Measurements from ENCODE around the gene FAM151B.
A peak's percentile ranks its signal among the peaks of the same experiment; 100 is the strongest.
"Not testable (repeated sequence)": the region's sequence is repeated elsewhere in the genome, so short reads cannot be mapped to it uniquely, and the experiment has no call there.

Gene FAM151B

DNA sequence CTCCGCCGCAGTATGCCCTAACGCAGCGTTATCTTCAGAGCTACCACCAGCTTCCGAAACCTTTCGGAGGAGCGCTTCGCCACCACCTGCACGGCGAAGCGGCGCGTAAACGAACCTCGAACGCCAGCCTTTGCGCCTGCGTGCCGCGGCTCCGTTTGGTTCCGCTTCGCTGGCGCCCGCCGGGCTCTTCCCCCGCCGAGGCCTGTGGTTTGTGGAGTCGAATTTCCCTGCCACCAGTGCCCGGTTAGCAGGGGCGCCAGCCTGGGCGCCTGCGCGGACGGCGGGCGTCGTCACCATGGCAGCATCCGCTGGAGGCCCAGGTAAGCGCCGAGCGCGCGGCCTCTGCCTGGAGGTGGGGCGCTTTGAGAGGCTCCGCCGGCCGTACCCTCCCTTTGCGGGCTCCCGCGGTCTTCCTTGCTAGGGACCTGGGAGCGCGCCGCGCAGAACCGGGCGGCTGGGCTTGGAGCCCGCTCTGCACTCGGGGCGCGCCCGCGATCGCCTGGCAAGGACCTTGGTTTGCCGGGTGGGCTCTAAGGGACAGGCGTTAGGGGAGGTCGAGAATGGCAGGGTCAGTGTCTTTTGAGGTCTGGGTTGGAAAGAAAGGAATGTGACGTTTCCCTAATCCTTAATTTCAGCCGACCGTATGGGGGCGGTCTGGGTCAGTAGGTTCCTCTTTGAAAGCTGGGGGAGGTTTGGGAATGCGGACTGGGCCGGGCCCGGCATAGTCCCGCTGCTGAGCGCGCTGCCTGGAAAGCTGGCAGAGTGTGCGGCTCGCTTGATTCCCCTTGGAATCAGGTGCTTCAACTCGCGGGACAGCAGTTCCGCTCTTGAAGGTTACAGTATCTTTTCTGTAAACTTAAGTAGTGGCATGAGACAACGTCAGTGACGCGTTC lies at the start of gene FAM151B:
Gene FAM151B, plus strand, starts transcription at position 272 of the 893 bp plus-strand sequence. Its CDS starts 24 bp downstream, at position 296.
- Mint-ChIP-seq H3K36me3 (ENCODE audit: low read depth) (peaks cover 3% of the 10 kb centered on the region), H3K4me3 (peak within 1 kb of the TSS; percentile 78), H3K4me1 (peaks cover 15% of the 10 kb centered on the region), H3K27me3 (peaks cover 32% of the 10 kb centered on the region), H3K9me3 (peaks cover 13% of the 10 kb centered on the region), H3K27ac (no peak within 1 kb of the TSS)
- ATAC-seq (peak; percentile 96), DNase-seq (peak; percentile 75)

GRCh38 chr5:80438739-80439138 lies 49.2 kb upstream of the FAM151B start:
- no peaks in the 10 kb centered on the region for H3K27me3 Mint-ChIP-seq
- H3K27ac Mint-ChIP-seq, result no peak overlapping the region
- DNase-seq (no peak), ATAC-seq (no peak)
- H3K9me3 Mint-ChIP-seq, result no peaks in the 10 kb centered on the region
- no peak overlapping the region for H3K4me3 Mint-ChIP-seq
- no peaks in the 10 kb centered on the region for H3K4me1 Mint-ChIP-seq
- H3K36me3 Mint-ChIP-seq (ENCODE audit: low read depth), result peaks cover 31% of the 10 kb centered on the region

GRCh38 chr5:80439213-80439612 lies 48.7 kb upstream of the FAM151B start:
- H3K4me1 Mint-ChIP-seq, result no peaks in the 10 kb centered on the region
- H3K9me3 Mint-ChIP-seq, result no peaks in the 10 kb centered on the region
- peaks cover 31% of the 10 kb centered on the region for H3K36me3 Mint-ChIP-seq (ENCODE audit: low read depth)
- ATAC-seq (no peak), DNase-seq (no peak)
- no peak overlapping the region for H3K4me3 Mint-ChIP-seq
- H3K27me3 Mint-ChIP-seq, result no peaks in the 10 kb centered on the region
- H3K27ac Mint-ChIP-seq, result no peak overlapping the region

GRCh38 chr5:80442742-80443141 lies 45.2 kb upstream of the FAM151B start:
- peaks cover 14% of the 10 kb centered on the region for H3K36me3 Mint-ChIP-seq (ENCODE audit: low read depth)
- H3K27me3 Mint-ChIP-seq, result no peaks in the 10 kb centered on the region
- no peak for ATAC-seq
- no peak for DNase-seq
- H3K9me3 Mint-ChIP-seq, result no peaks in the 10 kb centered on the region
- H3K4me1 Mint-ChIP-seq, result no peaks in the 10 kb centered on the region
- H3K27ac Mint-ChIP-seq, result no peak overlapping the region
- no peak overlapping the region for H3K4me3 Mint-ChIP-seq

- Mint-ChIP-seq H3K27ac (no peak overlapping the region), H3K4me3 (no peak overlapping the region)
These were observed 34.5 kb upstream of the FAM151B start for GRCh38 chr5:80453366-80453765.

DNA sequence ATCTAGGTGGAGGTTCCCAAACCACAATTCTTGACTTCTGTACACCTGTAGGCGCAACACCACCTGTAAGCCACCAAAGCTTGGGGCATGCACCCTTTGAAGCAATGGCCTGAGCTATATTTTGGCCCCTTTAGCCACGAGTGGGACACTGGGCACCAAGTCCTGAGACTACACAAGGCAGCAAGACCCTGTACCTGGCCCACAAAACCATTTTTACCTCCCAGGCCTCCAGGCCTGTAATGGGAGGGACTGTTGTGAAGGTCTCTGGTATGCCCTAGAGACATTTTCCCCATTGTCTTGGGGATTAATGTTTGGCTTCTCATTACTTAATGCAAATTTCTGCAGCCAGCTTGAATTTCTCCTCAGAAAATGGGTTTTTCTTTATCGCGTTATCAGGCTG lies 24.6 kb upstream of the FAM151B start:
- Mint-ChIP-seq H3K27me3 (no peaks in the 10 kb centered on the region), H3K36me3 (ENCODE audit: low read depth) (peaks cover 75% of the 10 kb centered on the region), H3K4me3 (no peak overlapping the region), H3K27ac (no peak overlapping the region), H3K4me1 (no peaks in the 10 kb centered on the region), H3K9me3 (peaks cover 23% of the 10 kb centered on the region)
- ATAC-seq (no peak), DNase-seq (no peak)

More at GRCh38 chr5:80453366-80453765, 34.5 kb upstream of the FAM151B start:
- H3K4me1 Mint-ChIP-seq, result no peaks in the 10 kb centered on the region
- ATAC-seq (no peak), DNase-seq (no peak)
- H3K9me3 Mint-ChIP-seq, result no peaks in the 10 kb centered on the region
- no peaks in the 10 kb centered on the region for H3K27me3 Mint-ChIP-seq
- peaks cover 30% of the 10 kb centered on the region for H3K36me3 Mint-ChIP-seq (ENCODE audit: low read depth)

DNA sequence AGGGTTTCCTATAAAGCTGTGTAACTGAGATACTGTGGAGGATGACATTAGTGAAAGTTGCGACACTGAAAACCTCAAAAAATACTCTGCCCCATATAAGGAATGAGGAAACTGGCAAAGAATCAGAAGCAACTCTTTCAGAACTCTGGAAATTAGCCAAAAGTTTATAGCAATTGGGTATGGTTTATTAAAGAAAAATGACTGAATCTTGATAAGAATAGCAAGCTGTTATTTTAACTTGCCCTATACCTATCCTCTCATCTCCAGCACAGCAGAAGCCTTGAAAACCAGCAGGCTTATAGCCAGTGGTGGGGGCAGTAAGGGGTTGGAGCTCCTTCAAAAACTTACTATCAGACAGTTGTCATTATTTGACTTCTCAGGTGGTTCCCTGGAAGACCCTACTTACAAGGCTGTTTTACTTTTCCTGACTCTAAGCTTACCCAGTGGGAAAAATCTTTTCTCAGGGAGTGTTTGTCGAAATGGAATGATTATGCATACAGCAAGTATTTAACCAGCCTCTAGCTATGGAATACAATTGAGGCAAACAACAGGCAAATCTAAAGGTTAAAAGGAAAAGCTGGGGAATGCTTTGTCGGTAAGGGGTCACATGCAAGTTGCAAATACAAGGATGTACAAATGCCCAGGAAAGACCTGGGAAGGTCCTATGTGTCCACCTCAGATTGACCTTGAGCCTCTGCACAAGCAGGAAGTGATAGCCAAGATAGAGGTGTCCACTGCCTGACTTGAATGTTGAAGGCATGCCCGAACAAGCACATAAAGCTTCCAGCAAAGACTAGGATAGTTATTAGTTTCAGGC lies 21.0 kb upstream of the FAM151B start:
- no peaks in the 10 kb centered on the region for H3K27me3 Mint-ChIP-seq
- no peaks in the 10 kb centered on the region for H3K4me1 Mint-ChIP-seq
- ATAC-seq (no peak), DNase-seq (no peak)
- peaks cover 83% of the 10 kb centered on the region for H3K36me3 Mint-ChIP-seq (ENCODE audit: low read depth)
- H3K27ac Mint-ChIP-seq, result no peak overlapping the region
- H3K9me3 Mint-ChIP-seq, result peaks cover 40% of the 10 kb centered on the region
- no peak overlapping the region for H3K4me3 Mint-ChIP-seq

DNA sequence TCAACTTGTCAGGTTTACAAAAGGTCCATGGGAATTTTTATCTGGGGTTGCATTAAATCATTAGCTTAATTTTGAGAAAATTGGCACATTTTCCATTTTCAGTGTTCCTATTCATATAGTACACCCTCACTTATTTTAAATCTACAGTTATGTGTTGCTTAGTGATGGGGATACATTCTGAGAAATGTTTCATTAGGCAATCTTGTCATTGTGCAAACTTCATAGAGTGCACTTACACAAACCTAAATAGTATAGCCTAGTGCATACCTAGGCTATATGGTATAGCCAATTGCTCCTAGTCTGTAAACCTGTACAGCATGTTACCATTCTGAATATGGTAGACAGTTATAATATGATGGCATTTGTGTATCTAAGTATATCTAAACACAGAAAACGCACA lies 19.8 kb upstream of the FAM151B start:
- H3K27me3 Mint-ChIP-seq, result no peaks in the 10 kb centered on the region
- no peak overlapping the region for H3K27ac Mint-ChIP-seq
- no peak overlapping the region for H3K4me3 Mint-ChIP-seq
- ATAC-seq (no peak), DNase-seq (no peak)
- H3K4me1 Mint-ChIP-seq, result no peaks in the 10 kb centered on the region
- H3K9me3 Mint-ChIP-seq, result peaks cover 32% of the 10 kb centered on the region
- H3K36me3 Mint-ChIP-seq (ENCODE audit: low read depth), result peaks cover 72% of the 10 kb centered on the region

DNA sequence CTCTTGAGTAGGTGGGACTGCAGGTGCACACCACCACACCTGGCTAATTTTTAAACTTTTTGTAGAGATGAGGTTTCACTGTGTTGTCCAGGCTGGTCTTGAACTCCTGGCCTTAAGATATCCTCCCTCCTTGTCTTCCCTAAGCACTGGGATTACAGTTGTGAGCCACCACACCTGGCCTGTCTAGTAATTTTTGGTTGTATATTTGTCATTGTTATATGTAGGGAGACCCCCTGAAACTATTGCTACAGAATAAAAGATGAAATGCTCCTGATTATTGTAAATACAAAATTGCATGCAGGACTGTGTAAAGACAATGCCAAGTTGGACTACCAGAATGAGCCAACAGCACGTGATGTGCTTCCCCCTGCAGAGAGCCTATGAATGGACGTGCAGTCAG lies 17.3 kb upstream of the FAM151B start:
- H3K36me3 Mint-ChIP-seq (ENCODE audit: low read depth), result peaks cover 60% of the 10 kb centered on the region
- not testable (repeated sequence) for DNase-seq, H3K27me3 Mint-ChIP-seq, H3K27ac Mint-ChIP-seq, H3K4me1 Mint-ChIP-seq, H3K4me3 Mint-ChIP-seq, ATAC-seq
- peaks cover 19% of the 10 kb centered on the region for H3K9me3 Mint-ChIP-seq

GRCh38 chr5:80474929-80475328 lies 13.0 kb upstream of the FAM151B start:
- H3K36me3 Mint-ChIP-seq (ENCODE audit: low read depth), result peaks cover 33% of the 10 kb centered on the region
- no peaks in the 10 kb centered on the region for H3K4me1 Mint-ChIP-seq
- H3K27ac Mint-ChIP-seq, result no peak overlapping the region
- ATAC-seq (no peak), DNase-seq (no peak)
- no peaks in the 10 kb centered on the region for H3K27me3 Mint-ChIP-seq
- peaks cover 13% of the 10 kb centered on the region for H3K9me3 Mint-ChIP-seq
- no peak overlapping the region for H3K4me3 Mint-ChIP-seq

- DNase-seq (no peak), ATAC-seq (no peak)
- Mint-ChIP-seq H3K9me3 (peaks cover 23% of the 10 kb centered on the region), H3K4me3 (no peak overlapping the region), H3K27ac (no peak overlapping the region), H3K36me3 (ENCODE audit: low read depth) (peaks cover 26% of the 10 kb centered on the region), H3K4me1 (no peaks in the 10 kb centered on the region), H3K27me3 (no peaks in the 10 kb centered on the region)
These were observed 8.2 kb upstream of the FAM151B start for GRCh38 chr5:80479713-80480112.

DNA sequence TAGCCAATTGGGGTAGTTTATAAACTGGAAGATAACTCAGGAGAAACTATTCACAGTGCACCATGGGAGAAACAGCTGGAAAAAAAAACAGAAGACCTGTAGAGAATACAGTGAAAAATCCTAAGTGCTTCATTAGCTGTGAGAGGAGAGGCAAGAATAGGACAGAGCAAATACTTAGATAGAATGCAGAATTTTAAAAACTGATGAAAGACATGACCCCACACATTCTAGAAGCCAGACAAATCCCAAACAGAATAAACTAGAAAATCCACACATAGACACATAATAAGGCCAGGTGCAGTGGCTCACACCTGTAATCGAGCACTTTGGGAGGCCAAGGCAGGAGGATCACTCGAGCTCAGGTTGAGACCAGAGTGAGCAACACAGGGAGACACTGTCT lies 7.5 kb upstream of the FAM151B start:
- no peak for DNase-seq
- H3K36me3 Mint-ChIP-seq (ENCODE audit: low read depth), result peaks cover 24% of the 10 kb centered on the region
- H3K27ac Mint-ChIP-seq, result no peak overlapping the region
- H3K9me3 Mint-ChIP-seq, result peaks cover 23% of the 10 kb centered on the region
- no peak overlapping the region for H3K4me3 Mint-ChIP-seq
- no peak for ATAC-seq
- H3K4me1 Mint-ChIP-seq, result no peaks in the 10 kb centered on the region
- H3K27me3 Mint-ChIP-seq, result no peaks in the 10 kb centered on the region

- ATAC-seq (peak; percentile 80), DNase-seq (peak; percentile 15)
- Mint-ChIP-seq H3K4me1 (no peaks in the 10 kb centered on the region), H3K9me3 (peaks cover 23% of the 10 kb centered on the region), H3K4me3 (no peak overlapping the region), H3K27me3 (peaks cover 3% of the 10 kb centered on the region), H3K36me3 (ENCODE audit: low read depth) (peaks cover 24% of the 10 kb centered on the region), H3K27ac (no peak overlapping the region)
These were observed 6.6 kb upstream of the FAM151B start for GRCh38 chr5:80481019-80481893.

DNA sequence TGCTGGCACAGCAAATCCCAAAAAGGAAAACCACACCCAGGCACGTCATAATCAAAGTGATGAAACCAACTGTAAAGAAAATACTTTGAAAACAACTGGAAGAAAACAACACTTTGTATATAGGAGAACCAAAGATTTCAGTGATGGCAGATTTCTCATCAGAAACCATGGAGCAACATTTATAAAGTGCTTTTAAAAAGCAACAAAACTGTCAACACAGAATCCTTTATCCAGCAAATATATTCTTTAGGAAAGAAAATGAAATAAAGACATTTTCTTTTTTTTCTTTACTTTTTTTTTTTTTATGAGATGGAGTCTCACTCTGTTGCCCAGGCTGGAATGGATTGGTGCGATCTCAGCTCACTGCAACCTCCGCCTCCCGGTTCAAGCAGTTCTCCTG lies 5.3 kb upstream of the FAM151B start:
- H3K4me3 Mint-ChIP-seq, result no peak overlapping the region
- H3K9me3 Mint-ChIP-seq, result peaks cover 29% of the 10 kb centered on the region
- DNase-seq, result no peak
- H3K36me3 Mint-ChIP-seq (ENCODE audit: low read depth), result peaks cover 24% of the 10 kb centered on the region
- H3K27ac Mint-ChIP-seq, result no peak overlapping the region
- ATAC-seq, result no peak
- H3K4me1 Mint-ChIP-seq, result peaks cover 10% of the 10 kb centered on the region
- peaks cover 12% of the 10 kb centered on the region for H3K27me3 Mint-ChIP-seq
